ENCODE measurements around the gene JPH4. TPM values are rescaled to one million over a fixed set of nuclear protein-coding genes. Genes with fewer than 3 reads are reported as not detected.
A peak's percentile ranks its signal among the peaks of the same experiment; 100 is the strongest.
"Not testable (repeated sequence)": the region's sequence is repeated elsewhere in the genome, so short reads cannot be mapped to it uniquely, and the experiment has no call there.

Gene JPH4
- polyA plus RNA-seq, 3 donors from 2014 or later, result 0.10 TPM; not detected in 2

GRCh38 chr14:23603103-23603502, 24.5 kb upstream of the JPH4 start:
- Mint-ChIP-seq H3K27ac (no peak overlapping the region), H3K9me3 (peaks cover 0 to 3% (median 0%) of the 10 kb centered on the region in 6 donors), H3K36me3 (no peaks in the 10 kb centered on the region), H3K27me3 (ENCODE audit: low read depth in 3 of 3) (peaks cover 0 to 10% (median 5%) of the 10 kb centered on the region in 3 donors), H3K4me1 (no peaks in the 10 kb centered on the region), H3K4me3 (no peak overlapping the region)
- no peak for DNase-seq

GRCh38 chr14:23602181-23603095, 23.8 kb upstream of the JPH4 start:
- no peak overlapping the region for H3K27ac Mint-ChIP-seq
- H3K4me1 Mint-ChIP-seq, result no peaks in the 10 kb centered on the region
- DNase-seq, result no peak
- H3K27me3 Mint-ChIP-seq (ENCODE audit: low read depth in 3 of 3), result peaks cover 0 to 10% (median 6%) of the 10 kb centered on the region in 3 donors
- no peak overlapping the region for H3K4me3 Mint-ChIP-seq
- H3K9me3 Mint-ChIP-seq, result peaks cover 0 to 3% (median 0%) of the 10 kb centered on the region in 6 donors
- H3K36me3 Mint-ChIP-seq, result no peaks in the 10 kb centered on the region

- Mint-ChIP-seq H3K27me3 (ENCODE audit: low read depth in 3 of 3) (peaks cover 0 to 8% (median 6%) of the 10 kb centered on the region in 3 donors), H3K4me3 (no peak overlapping the region), H3K36me3 (no peaks in the 10 kb centered on the region), H3K4me1 (no peaks in the 10 kb centered on the region), H3K9me3 (peaks cover 0 to 3% (median 0%) of the 10 kb centered on the region in 6 donors), H3K27ac (no peak overlapping the region)
- DNase-seq, result no peak
These were observed 23.2 kb upstream of the JPH4 start for GRCh38 chr14:23601845-23602180.

GRCh38 chr14:23601424-23601823, 22.8 kb upstream of the JPH4 start:
- Mint-ChIP-seq H3K27me3 (ENCODE audit: low read depth in 3 of 3) (peaks cover 0 to 8% (median 6%) of the 10 kb centered on the region in 3 donors), H3K9me3 (peaks cover 0 to 3% (median 0%) of the 10 kb centered on the region in 6 donors), H3K36me3 (no peaks in the 10 kb centered on the region), H3K27ac (peak overlapping the region in 1 of 6 donors; percentile 5), H3K4me1 (no peaks in the 10 kb centered on the region), H3K4me3 (no peak overlapping the region)
- DNase-seq, result no peak

- Mint-ChIP-seq H3K4me3 (no peak overlapping the region), H3K4me1 (no peaks in the 10 kb centered on the region)
- no peak for DNase-seq
These were observed 22.2 kb upstream of the JPH4 start for GRCh38 chr14:23600806-23601205.

GRCh38 chr14:23600322-23600707, 21.7 kb upstream of the JPH4 start:
- no peaks in the 10 kb centered on the region for H3K4me1 Mint-ChIP-seq
- no peaks in the 10 kb centered on the region for H3K36me3 Mint-ChIP-seq
- no peak for DNase-seq
- H3K27ac Mint-ChIP-seq, result no peak overlapping the region
- no peak overlapping the region for H3K4me3 Mint-ChIP-seq
- peaks cover 0 to 12% (median 6%) of the 10 kb centered on the region in 3 donors for H3K27me3 Mint-ChIP-seq (ENCODE audit: low read depth in 3 of 3)
- peaks cover 0 to 3% (median 0%) of the 10 kb centered on the region in 6 donors for H3K9me3 Mint-ChIP-seq

More at GRCh38 chr14:23600806-23601205, 22.2 kb upstream of the JPH4 start:
- peaks cover 0 to 3% (median 0%) of the 10 kb centered on the region in 6 donors for H3K9me3 Mint-ChIP-seq
- peaks cover 0 to 12% (median 6%) of the 10 kb centered on the region in 3 donors for H3K27me3 Mint-ChIP-seq (ENCODE audit: low read depth in 3 of 3)
- H3K27ac Mint-ChIP-seq, result no peak overlapping the region
- H3K36me3 Mint-ChIP-seq, result no peaks in the 10 kb centered on the region

- H3K9me3 Mint-ChIP-seq; H3K36me3 Mint-ChIP-seq; H3K4me3 Mint-ChIP-seq; DNase-seq; H3K27me3 Mint-ChIP-seq (ENCODE audit: low read depth in 3 of 3); H3K4me1 Mint-ChIP-seq; H3K27ac Mint-ChIP-seq: not testable (repeated sequence)
These were observed 15.6 kb upstream of the JPH4 start for GRCh38 chr14:23594191-23594590.

GRCh38 chr14:23590198-23590597, 11.6 kb upstream of the JPH4 start:
- Mint-ChIP-seq H3K4me3 (no peak overlapping the region), H3K4me1 (peaks cover 5 to 9% of the 10 kb centered on the region in 2 donors), H3K36me3 (no peaks in the 10 kb centered on the region), H3K27me3 (ENCODE audit: low read depth in 3 of 3) (peaks cover 0 to 17% (median 5%) of the 10 kb centered on the region in 3 donors), H3K27ac (no peak overlapping the region), H3K9me3 (no peaks in the 10 kb centered on the region)
- no peak for DNase-seq

- peaks cover 0 to 17% (median 5%) of the 10 kb centered on the region in 3 donors for H3K27me3 Mint-ChIP-seq (ENCODE audit: low read depth in 3 of 3)
These were observed 11.0 kb upstream of the JPH4 start for GRCh38 chr14:23589606-23590005.

GRCh38 chr14:23588884-23589598, 10.5 kb upstream of the JPH4 start:
- Mint-ChIP-seq H3K4me1 (peaks cover 5 to 9% of the 10 kb centered on the region in 2 donors), H3K27me3 (ENCODE audit: low read depth in 3 of 3) (peaks cover 0 to 17% (median 4%) of the 10 kb centered on the region in 3 donors), H3K36me3 (no peaks in the 10 kb centered on the region), H3K4me3 (no peak overlapping the region), H3K9me3 (no peaks in the 10 kb centered on the region), H3K27ac (peak overlapping the region in 1 of 6 donors; percentile 40)
- peak; percentile 77 to 82 (median 78) for DNase-seq

More at GRCh38 chr14:23589606-23590005, 11.0 kb upstream of the JPH4 start:
- no peaks in the 10 kb centered on the region for H3K9me3 Mint-ChIP-seq
- no peaks in the 10 kb centered on the region for H3K36me3 Mint-ChIP-seq
- no peak overlapping the region for H3K4me3 Mint-ChIP-seq
- no peak for DNase-seq
- no peak overlapping the region for H3K27ac Mint-ChIP-seq
- H3K4me1 Mint-ChIP-seq, result peaks cover 5 to 9% of the 10 kb centered on the region in 2 donors

GRCh38 chr14:23584527-23585203, 6.1 kb upstream of the JPH4 start:
- not testable (repeated sequence) for H3K9me3 Mint-ChIP-seq, H3K36me3 Mint-ChIP-seq, H3K27ac Mint-ChIP-seq, H3K4me1 Mint-ChIP-seq, DNase-seq, H3K4me3 Mint-ChIP-seq
- H3K27me3 Mint-ChIP-seq (ENCODE audit: low read depth in 3 of 3), result peaks cover 1 to 24% (median 3%) of the 10 kb centered on the region in 3 donors

GRCh38 chr14:23583761-23584526, 5.4 kb upstream of the JPH4 start:
- not testable (repeated sequence) for H3K9me3 Mint-ChIP-seq, H3K4me1 Mint-ChIP-seq, H3K27ac Mint-ChIP-seq, H3K36me3 Mint-ChIP-seq, DNase-seq, H3K4me3 Mint-ChIP-seq
- H3K27me3 Mint-ChIP-seq (ENCODE audit: low read depth in 3 of 3), result peaks cover 1 to 24% (median 3%) of the 10 kb centered on the region in 3 donors

Measured in immature natural killer cell (primary cell).